H1 (cell line): ENCODE data around the gene CMSS1.

Experiments used
- CBX8 ChIP-seq: fragments of 300-800, 300-1000 bp; sonication (generic); IDR thresholded peaks from 2 replicates; pipeline ENCODE4 v1.7.1; 2016; ENCODE audit warnings: low read depth, low read length, borderline replicate concordance
- CHD1 ChIP-seq: IDR thresholded peaks from 2 replicates; pipeline ENCODE4 v1.6.1; 2012; ENCODE audit warnings: low read depth, low read length, improper control_type of control experiment
- EZH2 ChIP-seq: fragments of 200-600 bp; sonication (generic); IDR thresholded peaks from 2 replicates; pipeline ENCODE4 v1.7.1; 2012; ENCODE audit warnings: low read depth, mild to moderate bottlenecking, moderate library complexity, low read length, inconsistent platforms; ENCODE audit not compliant: severe bottlenecking
- HDAC6 ChIP-seq: IDR thresholded peaks from one replicate; pipeline ENCODE4 v1.7.1; 2012; ENCODE audit warnings: low read depth, mild to moderate bottlenecking, inconsistent platforms, low read length, moderate library complexity
- POLR2A ChIP-seq, 2 experiments: IDR thresholded peaks; 1 replicate in 1 of 2; 2 replicates in 1 of 2; pipeline ENCODE4 v1.6.1; 2011; ENCODE audit warnings: low read depth in 2 of 2, low read length in 2 of 2, mild to moderate bottlenecking in 2 of 2; ENCODE audit errors: control extremely low read depth in 1 of 2
- RBBP5 ChIP-seq: IDR thresholded peaks from 2 replicates; pipeline ENCODE4 v1.7.1; 2012; ENCODE audit warnings: low read depth, mild to moderate bottlenecking, inconsistent platforms, low read length, moderate library complexity, borderline replicate concordance
- TAF1 ChIP-seq: IDR thresholded peaks from 2 replicates; pipeline ENCODE4 v1.6.1; 2011; ENCODE audit warnings: mild to moderate bottlenecking, low read depth, low read length
- TEAD4 ChIP-seq: IDR thresholded peaks from 2 replicates; pipeline ENCODE4 v1.6.1; 2012; ENCODE audit warnings: low read depth, low read length, inconsistent platforms, mixed read lengths
- YY1 ChIP-seq: IDR thresholded peaks from 2 replicates; pipeline ENCODE4 v1.6.1; 2011; ENCODE audit warnings: low read depth, mild to moderate bottlenecking, low read length
- TF ChIP-seq, protein P1 (sequence below), 3 experiments: IDR thresholded peaks; 1 replicate in 2 of 3; 2 replicates in 1 of 3; pipeline versions ENCODE4 v1.5.1 to v1.6.1; 2011; ENCODE audit warnings: low read length in 3 of 3, mild to moderate bottlenecking in 3 of 3, inconsistent platforms in 2 of 3, low read depth in 1 of 3, moderate library complexity in 1 of 3; ENCODE audit not compliant: insufficient read depth in 1 of 3; ENCODE audit errors: control extremely low read depth in 1 of 3
- TF ChIP-seq, protein P2 (sequence below): IDR thresholded peaks from 2 replicates; pipeline ENCODE4 v1.6.1; 2011; ENCODE audit warnings: low read length, improper control_type of control experiment
- TF ChIP-seq, protein P3 (sequence below): IDR thresholded peaks from 2 replicates; pipeline ENCODE4 v1.6.1; 2012; ENCODE audit warnings: low read length, inconsistent platforms

DNA sequence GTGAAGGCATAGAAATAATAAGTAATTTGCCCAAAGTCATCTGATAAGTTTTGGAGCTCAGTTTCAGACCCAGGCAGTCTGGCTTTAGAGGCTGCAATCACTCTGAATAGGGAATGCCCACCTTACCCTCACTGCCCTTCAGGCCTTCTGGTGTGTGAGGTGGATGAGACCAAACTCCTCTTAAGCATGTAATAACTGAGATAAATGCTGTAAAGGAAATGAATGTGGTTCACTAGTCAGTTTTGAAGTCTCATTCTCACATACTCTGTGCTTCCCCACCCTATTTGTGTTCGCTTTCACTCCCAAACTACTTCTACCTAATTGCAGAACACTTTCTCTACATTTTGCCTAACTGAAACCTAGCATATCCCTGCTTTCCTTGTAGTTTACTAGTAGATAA, 152.5 kb downstream of the CMSS1 start:
- TF ChIP-seq CHD1 = no peak
- TF ChIP-seq, protein P1, sequence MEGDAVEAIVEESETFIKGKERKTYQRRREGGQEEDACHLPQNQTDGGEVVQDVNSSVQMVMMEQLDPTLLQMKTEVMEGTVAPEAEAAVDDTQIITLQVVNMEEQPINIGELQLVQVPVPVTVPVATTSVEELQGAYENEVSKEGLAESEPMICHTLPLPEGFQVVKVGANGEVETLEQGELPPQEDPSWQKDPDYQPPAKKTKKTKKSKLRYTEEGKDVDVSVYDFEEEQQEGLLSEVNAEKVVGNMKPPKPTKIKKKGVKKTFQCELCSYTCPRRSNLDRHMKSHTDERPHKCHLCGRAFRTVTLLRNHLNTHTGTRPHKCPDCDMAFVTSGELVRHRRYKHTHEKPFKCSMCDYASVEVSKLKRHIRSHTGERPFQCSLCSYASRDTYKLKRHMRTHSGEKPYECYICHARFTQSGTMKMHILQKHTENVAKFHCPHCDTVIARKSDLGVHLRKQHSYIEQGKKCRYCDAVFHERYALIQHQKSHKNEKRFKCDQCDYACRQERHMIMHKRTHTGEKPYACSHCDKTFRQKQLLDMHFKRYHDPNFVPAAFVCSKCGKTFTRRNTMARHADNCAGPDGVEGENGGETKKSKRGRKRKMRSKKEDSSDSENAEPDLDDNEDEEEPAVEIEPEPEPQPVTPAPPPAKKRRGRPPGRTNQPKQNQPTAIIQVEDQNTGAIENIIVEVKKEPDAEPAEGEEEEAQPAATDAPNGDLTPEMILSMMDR (IDR thresholded peaks at IDR 0.05; ENCODE audit: control extremely low read depth in 1 of 3, insufficient read depth in 1 of 3, low read depth in 1 of 3, low read length in 3 of 3) = no peak
- TF ChIP-seq, protein P2, sequence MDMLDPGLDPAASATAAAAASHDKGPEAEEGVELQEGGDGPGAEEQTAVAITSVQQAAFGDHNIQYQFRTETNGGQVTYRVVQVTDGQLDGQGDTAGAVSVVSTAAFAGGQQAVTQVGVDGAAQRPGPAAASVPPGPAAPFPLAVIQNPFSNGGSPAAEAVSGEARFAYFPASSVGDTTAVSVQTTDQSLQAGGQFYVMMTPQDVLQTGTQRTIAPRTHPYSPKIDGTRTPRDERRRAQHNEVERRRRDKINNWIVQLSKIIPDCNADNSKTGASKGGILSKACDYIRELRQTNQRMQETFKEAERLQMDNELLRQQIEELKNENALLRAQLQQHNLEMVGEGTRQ = no peak
- TF ChIP-seq TAF1 = no peak
- no peak for TF ChIP-seq RBBP5
- TF ChIP-seq TEAD4 = no peak
- no peak for TF ChIP-seq YY1
- TF ChIP-seq, protein P3, sequence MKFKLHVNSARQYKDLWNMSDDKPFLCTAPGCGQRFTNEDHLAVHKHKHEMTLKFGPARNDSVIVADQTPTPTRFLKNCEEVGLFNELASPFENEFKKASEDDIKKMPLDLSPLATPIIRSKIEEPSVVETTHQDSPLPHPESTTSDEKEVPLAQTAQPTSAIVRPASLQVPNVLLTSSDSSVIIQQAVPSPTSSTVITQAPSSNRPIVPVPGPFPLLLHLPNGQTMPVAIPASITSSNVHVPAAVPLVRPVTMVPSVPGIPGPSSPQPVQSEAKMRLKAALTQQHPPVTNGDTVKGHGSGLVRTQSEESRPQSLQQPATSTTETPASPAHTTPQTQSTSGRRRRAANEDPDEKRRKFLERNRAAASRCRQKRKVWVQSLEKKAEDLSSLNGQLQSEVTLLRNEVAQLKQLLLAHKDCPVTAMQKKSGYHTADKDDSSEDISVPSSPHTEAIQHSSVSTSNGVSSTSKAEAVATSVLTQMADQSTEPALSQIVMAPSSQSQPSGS = no peak
- no peak for TF ChIP-seq EZH2
- TF ChIP-seq CBX8 = no peak
- TF ChIP-seq HDAC6 = no peak
- TF ChIP-seq POLR2A (IDR thresholded peaks at IDR 0.05; ENCODE audit: control extremely low read depth in 1 of 2, low read depth in 2 of 2, low read length in 2 of 2) = no peak
